H9 (cell line): ENCODE data around the gene GXYLT1. TPM values are rescaled to one million over a fixed set of nuclear protein-coding genes. Genes with fewer than 3 reads are reported as not detected.

Source experiments
- DNase-seq: peaks from one replicate; pipeline ENCODE4 v3.0.0-alpha.2; 2017
- H2AFZ ChIP-seq: one replicate; pipeline ENCODE4 v1.6.1; 2013; ENCODE audit warnings: mild to moderate bottlenecking, low read length, control low read depth, moderate library complexity
- H2AK5ac ChIP-seq: 2 replicates; pipeline ENCODE4 v1.6.1; 2013; ENCODE audit warnings: low read length, control low read depth, mixed read lengths; ENCODE audit not compliant: insufficient read length
- H2BK120ac ChIP-seq: one replicate; pipeline ENCODE4 v1.6.1; 2013; ENCODE audit warnings: low read depth, mild to moderate bottlenecking, low read length, control low read depth, inconsistent platforms; ENCODE audit not compliant: poor library complexity, severe bottlenecking
- H2BK12ac ChIP-seq: 2 replicates; pipeline ENCODE4 v1.6.1; 2013; ENCODE audit warnings: low read length, control low read depth, mixed read lengths, low read depth; ENCODE audit not compliant: insufficient read length
- H2BK15ac ChIP-seq: 2 replicates; pipeline ENCODE4 v1.6.1; 2013; ENCODE audit warnings: low read depth, low read length, control low read depth
- H2BK20ac ChIP-seq: one replicate; pipeline ENCODE4 v1.6.1; 2013; ENCODE audit warnings: low read depth, mild to moderate bottlenecking, low read length, control low read depth, inconsistent platforms; ENCODE audit not compliant: poor library complexity, severe bottlenecking
- H2BK5ac ChIP-seq: 2 replicates; pipeline ENCODE4 v1.6.1; 2013; ENCODE audit warnings: low read length, control low read depth, mixed read lengths; ENCODE audit not compliant: insufficient read length
- H3K14ac ChIP-seq: 2 replicates; pipeline ENCODE4 v1.6.1; 2013; ENCODE audit warnings: low read length, control low read depth; ENCODE audit not compliant: insufficient read depth
- H3K18ac ChIP-seq: 2 replicates; pipeline ENCODE4 v1.6.1; 2013; ENCODE audit warnings: low read depth, mild to moderate bottlenecking, mixed read lengths, low read length, control low read depth; ENCODE audit not compliant: insufficient read length
- H3K23ac ChIP-seq: 2 replicates; pipeline ENCODE4 v1.6.1; 2013; ENCODE audit warnings: low read length, control low read depth, mixed read lengths, low read depth; ENCODE audit not compliant: insufficient read length
- H3K23me2 ChIP-seq: 2 replicates; pipeline ENCODE4 v1.6.1; 2013; ENCODE audit warnings: low read depth, mild to moderate bottlenecking, mixed read lengths, low read length, control low read depth; ENCODE audit not compliant: insufficient read length, poor library complexity, severe bottlenecking
- H3K27ac ChIP-seq: 2 replicates; pipeline ENCODE4 v1.5.1; 2013; ENCODE audit warnings: low read length, control low read depth, mixed read lengths, low read depth; ENCODE audit not compliant: insufficient read length
- H3K27me3 ChIP-seq: 2 replicates; pipeline ENCODE4 v1.6.1; 2013; ENCODE audit warnings: low read length, control low read depth, inconsistent platforms; ENCODE audit not compliant: insufficient read depth
- H3K4ac ChIP-seq: 2 replicates; pipeline ENCODE4 v1.6.1; 2013; ENCODE audit warnings: low read depth, mild to moderate bottlenecking, control low read depth, inconsistent platforms, low read length, moderate library complexity
- H3K4me1 ChIP-seq: 2 replicates; pipeline ENCODE4 v1.6.1; 2013; ENCODE audit warnings: low read length, control low read depth, inconsistent platforms; ENCODE audit not compliant: insufficient read depth
- H3K4me2 ChIP-seq: 2 replicates; pipeline ENCODE4 v1.6.1; 2013; ENCODE audit warnings: low read length, control low read depth, mixed read lengths; ENCODE audit not compliant: insufficient read length, insufficient read depth
- H3K56ac ChIP-seq: 2 replicates; pipeline ENCODE4 v1.6.1; 2013; ENCODE audit warnings: low read depth, mild to moderate bottlenecking, mixed read lengths, low read length, control low read depth; ENCODE audit not compliant: insufficient read length
- H3K79me1 ChIP-seq: 2 replicates; pipeline ENCODE4 v1.6.1; 2013; ENCODE audit warnings: low read depth, mild to moderate bottlenecking, moderate library complexity, low read length, control low read depth, inconsistent platforms; ENCODE audit not compliant: insufficient read depth, poor library complexity, severe bottlenecking
- H3K79me2 ChIP-seq: 2 replicates; pipeline ENCODE4 v1.6.1; 2013; ENCODE audit warnings: low read length, control low read depth, inconsistent platforms; ENCODE audit not compliant: insufficient read depth
- H3K9ac ChIP-seq: 2 replicates; pipeline ENCODE4 v1.6.1; 2013; ENCODE audit warnings: low read length, control low read depth, mixed read lengths; ENCODE audit not compliant: insufficient read length; ENCODE audit errors: extremely low read depth
- H3K9me3 ChIP-seq: one replicate; pipeline ENCODE4 v1.6.1; 2013; ENCODE audit warnings: low read depth, low read length, inconsistent platforms; ENCODE audit not compliant: control insufficient read depth
- H3T11ph ChIP-seq: one replicate; pipeline ENCODE4 v1.6.1; 2013; ENCODE audit warnings: mild to moderate bottlenecking, low read length, control low read depth, inconsistent platforms
- H4K20me1 ChIP-seq: one replicate; pipeline ENCODE4 v1.6.1; 2013; ENCODE audit not compliant: control insufficient read depth, insufficient read length, insufficient read depth
- H4K5ac ChIP-seq: 2 replicates; pipeline ENCODE4 v1.6.1; 2013; ENCODE audit warnings: low read depth, mild to moderate bottlenecking, mixed read lengths, low read length, control low read depth; ENCODE audit not compliant: insufficient read length
- H4K8ac ChIP-seq: replicated peaks from 2 replicates; pipeline ENCODE4 v1.6.1; 2013; ENCODE audit warnings: low read length, control low read depth, mixed read lengths, low read depth; ENCODE audit not compliant: insufficient read length
- H4K91ac ChIP-seq: 2 replicates; pipeline ENCODE4 v1.6.1; 2013; ENCODE audit warnings: low read depth, mild to moderate bottlenecking, moderate library complexity, mixed read lengths, low read length, control low read depth; ENCODE audit not compliant: insufficient read length
- H3K27ac Mint-ChIP-seq, 3 experiments: 2 replicates in 2 of 3; 3 replicates in 1 of 3; pipeline ENCODE4 v1.8.0; 2020 to 2021; ENCODE audit warnings: mixed read lengths in 3 of 3, mild to moderate bottlenecking in 1 of 3, moderate library complexity in 1 of 3
- H3K27me3 Mint-ChIP-seq: 2 replicates; pipeline ENCODE4 v1.8.0; 2021; ENCODE audit warnings: low read depth, mild to moderate bottlenecking, moderate library complexity, mixed read lengths
- H3K36me3 Mint-ChIP-seq, 3 experiments: 2 replicates in 2 of 3; 3 replicates in 1 of 3; pipeline ENCODE4 v1.8.0; 2020 to 2021; ENCODE audit warnings: low read depth in 3 of 3, mixed read lengths in 3 of 3; ENCODE audit not compliant: insufficient read depth in 1 of 3
- H3K4me1 Mint-ChIP-seq, 2 experiments: 2 replicates each; pipeline ENCODE4 v1.8.0; 2020; ENCODE audit warnings: mixed read lengths in 2 of 2
- H3K4me3 Mint-ChIP-seq, 2 experiments: 2 replicates in 1 of 2; 3 replicates in 1 of 2; pipeline ENCODE4 v1.8.0; 2020 to 2021; ENCODE audit warnings: mild to moderate bottlenecking in 2 of 2, mixed read lengths in 2 of 2, moderate library complexity in 1 of 2
- H3K9me3 Mint-ChIP-seq, 2 experiments: 2 replicates in 1 of 2; 3 replicates in 1 of 2; pipeline ENCODE4 v1.8.0; 2020; ENCODE audit warnings: mild to moderate bottlenecking in 2 of 2, mixed read lengths in 2 of 2, moderate library complexity in 1 of 2
- WGBS: extraction: QIAGEN DNeasy Blood & Tissue Kit; methylation state at CpG from one replicate; pipeline ENCODE4 v1.1.7; 2013; ENCODE audit warnings: missing lambda C conversion rate, low lambda C conversion rate, mixed read lengths; ENCODE audit not compliant: insufficient read length; ENCODE audit errors: extremely low coverage; 5-methylcytosine and 5-hydroxymethylcytosine counted together
- total RNA-seq: library from RNA; stranded (reverse); gene quantifications from 2 replicates; pipeline ENCODE4 v1.2.1, GENCODE V29; 2021
- TF ChIP-seq, protein P1 (sequence below): fragments of 200-600 bp; sonication (generic); conservative IDR thresholded peaks from 3 replicates; pipeline ENCODE4 v1.8.0; 2021; ENCODE audit warnings: antibody characterized with exemption, mild to moderate bottlenecking

GXYLT1 gene
- total RNA-seq, 1 experiment from 2014 or later = 14.5 TPM

GRCh38 chr12:42125388-42125767 lies 19.3 kb downstream of the GXYLT1 start:
- TF ChIP-seq, protein P1, sequence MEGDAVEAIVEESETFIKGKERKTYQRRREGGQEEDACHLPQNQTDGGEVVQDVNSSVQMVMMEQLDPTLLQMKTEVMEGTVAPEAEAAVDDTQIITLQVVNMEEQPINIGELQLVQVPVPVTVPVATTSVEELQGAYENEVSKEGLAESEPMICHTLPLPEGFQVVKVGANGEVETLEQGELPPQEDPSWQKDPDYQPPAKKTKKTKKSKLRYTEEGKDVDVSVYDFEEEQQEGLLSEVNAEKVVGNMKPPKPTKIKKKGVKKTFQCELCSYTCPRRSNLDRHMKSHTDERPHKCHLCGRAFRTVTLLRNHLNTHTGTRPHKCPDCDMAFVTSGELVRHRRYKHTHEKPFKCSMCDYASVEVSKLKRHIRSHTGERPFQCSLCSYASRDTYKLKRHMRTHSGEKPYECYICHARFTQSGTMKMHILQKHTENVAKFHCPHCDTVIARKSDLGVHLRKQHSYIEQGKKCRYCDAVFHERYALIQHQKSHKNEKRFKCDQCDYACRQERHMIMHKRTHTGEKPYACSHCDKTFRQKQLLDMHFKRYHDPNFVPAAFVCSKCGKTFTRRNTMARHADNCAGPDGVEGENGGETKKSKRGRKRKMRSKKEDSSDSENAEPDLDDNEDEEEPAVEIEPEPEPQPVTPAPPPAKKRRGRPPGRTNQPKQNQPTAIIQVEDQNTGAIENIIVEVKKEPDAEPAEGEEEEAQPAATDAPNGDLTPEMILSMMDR = no peak
- no peaks in the 10 kb centered on the region for H4K20me1 ChIP-seq
- no peak overlapping the region for H3K56ac ChIP-seq
- no peaks in the 10 kb centered on the region for H3K27me3 ChIP-seq
- H3K4ac ChIP-seq = no peak overlapping the region
- no peak overlapping the region for H2BK20ac ChIP-seq
- no peak overlapping the region for H3K4me3 Mint-ChIP-seq
- H3K23me2 ChIP-seq = no peaks in the 10 kb centered on the region
- no peak overlapping the region for H3K18ac ChIP-seq
- no peak for DNase-seq
- no CpG with 5 or more reads among the region's 1 CpG for WGBS
- no peak overlapping the region for H3K9ac ChIP-seq
- H3K9me3 ChIP-seq = no peaks in the 10 kb centered on the region
- H3K79me2 ChIP-seq = no peaks in the 10 kb centered on the region; the same call in 1 of the 2 replicates
- H2BK120ac ChIP-seq = no peak overlapping the region
- H3K27ac ChIP-seq = no peak overlapping the region
- no peak overlapping the region for H4K8ac ChIP-seq
- H3K4me1 Mint-ChIP-seq = peaks cover 7 to 12% of the 10 kb centered on the region in 2 experiments; a peak in 3 of 4 replicates
- no peak overlapping the region for H3K23ac ChIP-seq
- H2AK5ac ChIP-seq = no peak overlapping the region
- peaks cover 2% of the 10 kb centered on the region for H3K79me1 ChIP-seq
- H3T11ph ChIP-seq = no peak overlapping the region
- H2AFZ ChIP-seq = no peak overlapping the region
- no peak overlapping the region for H3K4me2 ChIP-seq
- no peak overlapping the region for H2BK15ac ChIP-seq
- no peaks in the 10 kb centered on the region for H3K9me3 Mint-ChIP-seq
- no peaks in the 10 kb centered on the region for H3K27me3 Mint-ChIP-seq
- no peak overlapping the region for H3K14ac ChIP-seq
- no peaks in the 10 kb centered on the region for H3K36me3 Mint-ChIP-seq
- H4K91ac ChIP-seq = no peak overlapping the region
- no peak overlapping the region for H4K5ac ChIP-seq
- no peak overlapping the region for H2BK5ac ChIP-seq
- H3K4me1 ChIP-seq = peaks cover 4% of the 10 kb centered on the region; the same call in 1 of the 2 replicates
- H2BK12ac ChIP-seq = no peak overlapping the region
- H3K27ac Mint-ChIP-seq = no peak overlapping the region
